Chondrocyte (in vitro differentiated cells): ENCODE data around the gene TEDC1. TPM values are rescaled to one million over a fixed set of nuclear protein-coding genes. Genes with fewer than 3 reads are reported as not detected.

ENCODE experiments used
- DNase-seq: peaks from one replicate; pipeline ENCODE4 v3.0.0; 2021; ENCODE audit warnings: mixed read lengths, low spot score
- H3K27ac Mint-ChIP-seq: one replicate; pipeline ENCODE4 v1.8.0; 2021; ENCODE audit warnings: mild to moderate bottlenecking, moderate library complexity, mixed read lengths; ENCODE audit not compliant: unreplicated experiment
- H3K27me3 Mint-ChIP-seq: 2 replicates; pipeline ENCODE4 v1.8.0; 2021; ENCODE audit warnings: low read depth, mixed read lengths
- H3K36me3 Mint-ChIP-seq: 2 replicates; pipeline ENCODE4 v1.8.0; 2021; ENCODE audit warnings: low read depth, mixed read lengths
- H3K4me1 Mint-ChIP-seq: 2 replicates; pipeline ENCODE4 v1.8.0; 2021; ENCODE audit warnings: low read depth, mild to moderate bottlenecking, mixed read lengths
- H3K4me3 Mint-ChIP-seq: one replicate; pipeline ENCODE4 v1.8.0; 2021; ENCODE audit warnings: mild to moderate bottlenecking, moderate library complexity, mixed read lengths; ENCODE audit not compliant: unreplicated experiment
- H3K9me3 Mint-ChIP-seq: 2 replicates; pipeline ENCODE4 v1.8.0; 2021; ENCODE audit warnings: low read depth, mixed read lengths
- total RNA-seq: library from RNA; stranded (reverse); gene quantifications from 3 replicates; pipeline ENCODE4 v1.2.1, GENCODE V29; 2021
- TF ChIP-seq, protein P1 (sequence below): fragments of 200-600 bp; sonication (generic); IDR thresholded peaks from 2 replicates; pipeline ENCODE4 v1.5.0; 2021; ENCODE audit warnings: antibody characterized with exemption, mild to moderate bottlenecking, moderate library complexity

TEDC1 gene
- total RNA-seq, 1 donor from 2014 or later: 12.9 TPM

DNA sequence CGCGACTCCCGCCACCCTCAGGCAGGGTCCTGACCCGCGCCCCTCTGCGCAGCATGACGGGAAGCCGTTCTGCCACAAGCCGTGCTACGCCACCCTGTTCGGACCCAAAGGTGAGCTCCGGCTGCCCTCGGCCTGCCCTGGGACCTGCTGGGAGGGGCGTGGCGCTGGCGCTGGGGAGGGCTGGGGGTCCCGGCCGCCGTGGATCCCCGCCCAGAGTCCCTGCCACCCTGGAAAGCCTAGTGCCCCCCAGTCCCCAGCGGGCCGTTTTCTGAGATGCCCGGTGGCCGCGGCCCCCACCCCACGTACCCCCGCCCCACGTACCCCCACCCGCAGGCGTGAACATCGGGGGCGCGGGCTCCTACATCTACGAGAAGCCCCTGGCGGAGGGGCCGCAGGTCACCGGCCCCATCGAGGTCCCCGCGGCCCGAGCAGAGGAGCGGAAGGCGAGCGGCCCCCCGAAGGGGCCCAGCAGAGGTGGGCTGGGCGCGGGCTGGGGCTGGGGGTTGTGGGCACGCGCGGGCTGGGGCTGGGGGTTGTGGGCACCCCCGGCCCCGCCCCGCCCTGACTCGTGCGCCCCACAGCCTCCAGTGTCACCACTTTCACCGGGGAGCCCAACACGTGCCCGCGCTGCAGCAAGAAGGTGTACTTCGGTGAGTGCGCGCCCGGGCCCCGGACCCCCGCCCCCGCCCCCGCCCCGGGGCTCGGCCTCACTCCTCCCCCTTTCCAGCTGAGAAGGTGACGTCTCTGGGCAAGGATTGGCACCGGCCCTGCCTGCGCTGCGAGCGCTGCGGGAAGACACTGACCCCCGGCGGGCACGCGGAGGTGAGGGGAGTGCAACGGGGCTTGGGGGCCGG, 12.4 kb upstream of the TEDC1 start:
- Mint-ChIP-seq H3K27ac (no peak overlapping the region), H3K27me3 (no peaks in the 10 kb centered on the region), H3K4me3 (no peak overlapping the region), H3K4me1 (peaks cover 55% of the 10 kb centered on the region), H3K36me3 (peaks cover 2% of the 10 kb centered on the region), H3K9me3 (no peaks in the 10 kb centered on the region)
- no peak for DNase-seq
- TF ChIP-seq, protein P1, sequence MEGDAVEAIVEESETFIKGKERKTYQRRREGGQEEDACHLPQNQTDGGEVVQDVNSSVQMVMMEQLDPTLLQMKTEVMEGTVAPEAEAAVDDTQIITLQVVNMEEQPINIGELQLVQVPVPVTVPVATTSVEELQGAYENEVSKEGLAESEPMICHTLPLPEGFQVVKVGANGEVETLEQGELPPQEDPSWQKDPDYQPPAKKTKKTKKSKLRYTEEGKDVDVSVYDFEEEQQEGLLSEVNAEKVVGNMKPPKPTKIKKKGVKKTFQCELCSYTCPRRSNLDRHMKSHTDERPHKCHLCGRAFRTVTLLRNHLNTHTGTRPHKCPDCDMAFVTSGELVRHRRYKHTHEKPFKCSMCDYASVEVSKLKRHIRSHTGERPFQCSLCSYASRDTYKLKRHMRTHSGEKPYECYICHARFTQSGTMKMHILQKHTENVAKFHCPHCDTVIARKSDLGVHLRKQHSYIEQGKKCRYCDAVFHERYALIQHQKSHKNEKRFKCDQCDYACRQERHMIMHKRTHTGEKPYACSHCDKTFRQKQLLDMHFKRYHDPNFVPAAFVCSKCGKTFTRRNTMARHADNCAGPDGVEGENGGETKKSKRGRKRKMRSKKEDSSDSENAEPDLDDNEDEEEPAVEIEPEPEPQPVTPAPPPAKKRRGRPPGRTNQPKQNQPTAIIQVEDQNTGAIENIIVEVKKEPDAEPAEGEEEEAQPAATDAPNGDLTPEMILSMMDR: no peak

DNA sequence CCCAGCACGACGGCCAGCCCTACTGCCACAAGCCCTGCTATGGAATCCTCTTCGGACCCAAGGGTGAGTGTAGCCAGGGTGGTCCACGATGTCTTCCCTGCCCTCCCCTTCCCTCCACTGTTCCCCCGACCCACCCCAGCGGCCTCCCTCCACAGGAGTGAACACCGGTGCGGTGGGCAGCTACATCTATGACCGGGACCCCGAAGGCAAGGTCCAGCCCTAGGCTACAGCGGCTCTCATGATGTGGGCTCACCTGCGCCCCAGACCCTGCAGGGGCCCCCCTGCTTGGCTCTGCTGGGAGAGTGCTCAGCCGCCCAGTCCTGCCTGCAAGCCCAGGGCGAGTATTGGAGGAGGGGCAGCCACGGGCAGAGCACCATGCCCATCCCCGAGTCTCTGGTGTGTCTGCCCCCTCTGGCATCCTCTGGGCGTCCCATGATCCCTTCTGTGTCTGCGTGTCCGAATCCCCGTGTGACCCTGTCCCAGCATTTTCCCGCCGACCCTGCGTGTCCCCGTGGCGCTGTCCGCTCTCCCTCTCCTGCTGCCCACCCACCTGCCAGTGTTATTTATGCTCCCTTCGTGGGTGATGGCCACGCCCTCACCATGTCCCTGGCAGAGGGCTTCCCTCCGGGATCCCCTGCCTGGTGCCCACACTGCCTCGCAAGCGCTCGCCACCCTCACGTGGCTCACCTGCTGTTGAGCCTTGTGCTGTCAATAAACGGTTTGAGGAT, 11.5 kb upstream of the TEDC1 start:
- Mint-ChIP-seq H3K4me1 (peaks cover 63% of the 10 kb centered on the region), H3K4me3 (no peak overlapping the region), H3K9me3 (no peaks in the 10 kb centered on the region), H3K36me3 (peaks cover 2% of the 10 kb centered on the region), H3K27ac (peak overlapping the region; percentile 99), H3K27me3 (no peaks in the 10 kb centered on the region)
- no peak for DNase-seq
- TF ChIP-seq, protein P1: no peak

DNA sequence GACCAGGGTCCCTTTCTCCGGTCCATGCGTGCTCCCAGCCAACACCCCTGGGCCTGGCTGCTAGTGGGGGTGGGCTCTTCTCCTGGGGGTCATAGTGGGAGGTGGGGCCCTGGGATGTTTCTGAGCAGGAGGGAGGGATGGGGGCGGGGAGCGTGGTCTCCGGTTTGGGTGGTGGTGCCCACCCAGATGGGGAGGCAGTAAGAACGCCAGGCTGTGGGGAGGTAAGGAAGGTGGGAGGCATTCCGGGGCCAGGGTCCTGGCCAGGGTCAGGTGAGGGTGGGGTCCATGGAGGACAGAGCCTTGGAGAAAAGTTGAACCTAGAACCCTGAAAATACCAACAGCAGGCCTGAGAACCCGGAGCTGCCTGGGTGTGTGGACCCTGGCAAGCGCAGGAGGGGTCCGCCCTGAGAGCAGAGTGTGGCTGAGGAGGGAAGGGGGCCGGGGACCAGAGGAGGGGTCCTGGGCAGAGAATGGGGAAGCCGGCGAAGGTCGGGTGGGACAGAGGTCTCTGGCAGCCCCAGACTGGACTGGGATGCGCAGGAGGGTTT, 10.8 kb upstream of the TEDC1 start:
- Mint-ChIP-seq H3K27me3 (no peaks in the 10 kb centered on the region), H3K36me3 (peaks cover 2% of the 10 kb centered on the region), H3K4me1 (peaks cover 66% of the 10 kb centered on the region), H3K27ac (peak overlapping the region; percentile 99), H3K4me3 (no peak overlapping the region), H3K9me3 (no peaks in the 10 kb centered on the region)
- no peak for DNase-seq
- TF ChIP-seq, protein P1: no peak

DNA sequence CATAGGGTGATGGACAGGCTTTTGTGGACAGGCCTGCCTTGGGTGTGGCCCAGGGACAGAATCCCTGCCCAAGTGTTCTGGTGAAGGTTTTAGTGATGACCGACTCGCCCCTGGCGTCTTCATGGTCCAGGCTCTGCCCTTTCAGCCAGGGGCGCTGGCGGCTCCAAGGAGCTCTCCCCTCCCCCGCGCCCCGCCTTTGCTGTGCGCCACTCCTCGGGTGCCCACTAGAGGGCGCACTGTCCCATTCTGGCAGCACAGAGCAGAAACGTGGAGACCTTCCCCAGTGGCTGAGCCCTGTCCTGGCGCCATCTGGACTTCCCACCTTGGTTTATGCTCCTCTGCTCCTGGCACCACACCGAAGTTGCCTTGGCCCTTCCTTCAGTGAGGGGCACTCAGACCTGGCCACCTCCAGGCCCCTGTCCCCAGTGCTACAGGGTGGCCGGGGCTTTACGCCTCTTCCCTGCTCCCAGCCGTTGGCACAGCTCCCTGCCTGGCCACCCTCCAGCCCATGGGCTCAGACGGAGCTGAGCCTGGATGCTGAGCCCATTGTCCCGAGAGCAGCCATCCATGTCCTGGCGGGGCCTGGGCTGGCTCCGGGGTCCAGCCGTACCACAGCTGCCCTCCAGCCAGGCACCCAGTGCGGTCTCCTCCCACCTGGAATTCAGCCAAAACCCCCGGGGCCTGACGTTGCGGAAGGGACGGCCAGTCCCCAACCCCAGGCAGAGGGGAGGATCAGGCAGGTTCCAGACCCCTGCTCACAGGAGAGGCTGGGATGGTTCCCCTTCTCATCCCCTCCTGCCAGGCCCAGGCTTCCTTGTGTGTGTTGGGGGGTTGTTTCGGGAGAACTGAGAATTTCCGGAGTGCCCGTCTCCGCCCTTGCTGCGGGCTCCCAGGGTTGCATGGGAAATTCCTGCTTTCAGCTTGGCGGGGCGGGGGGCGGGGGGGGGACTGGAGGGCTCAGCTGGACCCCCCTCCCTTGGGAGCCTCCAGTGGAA, 9.9 kb upstream of the TEDC1 start:
- DNase-seq: no peak
- peaks cover 2% of the 10 kb centered on the region for H3K36me3 Mint-ChIP-seq
- peak overlapping the region; percentile 99 for H3K27ac Mint-ChIP-seq
- H3K27me3 Mint-ChIP-seq: no peaks in the 10 kb centered on the region
- TF ChIP-seq, protein P1: peak; percentile 100
- H3K4me1 Mint-ChIP-seq: peaks cover 71% of the 10 kb centered on the region
- no peaks in the 10 kb centered on the region for H3K9me3 Mint-ChIP-seq
- H3K4me3 Mint-ChIP-seq: peak overlapping the region; percentile 67
